GM12864 (cell line): ENCODE results near the gene TM4SF20.

Experiments used
- DNase-seq: peaks from one replicate; pipeline ENCODE4 v3.0.0-alpha.2; 2011; ENCODE audit warnings: low read depth
- H3K4me3 ChIP-seq: 2 replicates; pipeline ENCODE4 v1.5.1; 2011; ENCODE audit warnings: mild to moderate bottlenecking, low read depth, low read length, control low read depth
- TF ChIP-seq, protein P1 (sequence below): IDR thresholded peaks from 2 replicates; pipeline ENCODE4 v1.5.1; 2011; ENCODE audit warnings: low read depth, mild to moderate bottlenecking, moderate library complexity, low read length, control low read depth, inconsistent platforms; ENCODE audit errors: missing control alignments

Gene TM4SF20

DNA sequence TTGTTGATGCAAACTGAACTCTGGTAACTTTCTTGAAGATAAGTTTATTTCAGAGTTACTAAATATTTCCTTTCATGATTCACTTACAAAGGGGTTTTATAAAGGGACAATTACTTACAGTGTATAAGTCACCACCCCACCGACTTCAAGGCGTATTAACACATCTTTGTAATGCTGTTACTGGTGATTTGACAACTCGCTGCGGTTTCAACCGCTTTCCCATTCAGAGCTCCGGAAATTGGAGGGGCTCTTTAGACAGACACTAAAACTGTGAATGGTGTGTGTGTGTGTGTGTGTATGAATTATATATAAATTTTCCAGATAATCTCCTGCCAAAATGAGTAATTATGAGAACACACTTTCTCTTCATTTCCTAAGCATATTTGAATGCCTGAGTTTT lies 4.9 kb downstream of the TM4SF20 start:
- H3K4me3 ChIP-seq = no peak overlapping the region
- DNase-seq = no peak
- TF ChIP-seq, protein P1, sequence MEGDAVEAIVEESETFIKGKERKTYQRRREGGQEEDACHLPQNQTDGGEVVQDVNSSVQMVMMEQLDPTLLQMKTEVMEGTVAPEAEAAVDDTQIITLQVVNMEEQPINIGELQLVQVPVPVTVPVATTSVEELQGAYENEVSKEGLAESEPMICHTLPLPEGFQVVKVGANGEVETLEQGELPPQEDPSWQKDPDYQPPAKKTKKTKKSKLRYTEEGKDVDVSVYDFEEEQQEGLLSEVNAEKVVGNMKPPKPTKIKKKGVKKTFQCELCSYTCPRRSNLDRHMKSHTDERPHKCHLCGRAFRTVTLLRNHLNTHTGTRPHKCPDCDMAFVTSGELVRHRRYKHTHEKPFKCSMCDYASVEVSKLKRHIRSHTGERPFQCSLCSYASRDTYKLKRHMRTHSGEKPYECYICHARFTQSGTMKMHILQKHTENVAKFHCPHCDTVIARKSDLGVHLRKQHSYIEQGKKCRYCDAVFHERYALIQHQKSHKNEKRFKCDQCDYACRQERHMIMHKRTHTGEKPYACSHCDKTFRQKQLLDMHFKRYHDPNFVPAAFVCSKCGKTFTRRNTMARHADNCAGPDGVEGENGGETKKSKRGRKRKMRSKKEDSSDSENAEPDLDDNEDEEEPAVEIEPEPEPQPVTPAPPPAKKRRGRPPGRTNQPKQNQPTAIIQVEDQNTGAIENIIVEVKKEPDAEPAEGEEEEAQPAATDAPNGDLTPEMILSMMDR = no peak

DNA sequence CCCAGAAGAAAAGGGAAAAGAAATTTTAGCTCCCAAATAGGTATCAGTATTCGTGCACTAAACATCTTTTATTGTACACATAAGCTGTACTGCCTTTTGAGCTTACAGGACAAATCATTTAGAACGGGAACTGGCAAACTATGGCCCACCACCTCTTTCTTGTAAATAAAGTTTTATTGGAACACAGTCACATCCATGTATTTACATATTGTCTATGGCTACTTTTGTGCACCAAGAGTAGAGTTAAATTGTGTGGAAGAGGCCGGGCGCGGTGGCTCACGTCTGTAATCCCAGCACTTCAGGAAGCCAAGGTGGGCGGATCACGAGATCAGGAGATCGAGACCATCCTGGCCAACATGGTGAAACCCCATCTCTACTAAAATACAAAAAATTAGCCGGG lies 5.7 kb downstream of the TM4SF20 start:
- no peak overlapping the region for H3K4me3 ChIP-seq
- TF ChIP-seq, protein P1 = no peak
- DNase-seq = no peak

DNA sequence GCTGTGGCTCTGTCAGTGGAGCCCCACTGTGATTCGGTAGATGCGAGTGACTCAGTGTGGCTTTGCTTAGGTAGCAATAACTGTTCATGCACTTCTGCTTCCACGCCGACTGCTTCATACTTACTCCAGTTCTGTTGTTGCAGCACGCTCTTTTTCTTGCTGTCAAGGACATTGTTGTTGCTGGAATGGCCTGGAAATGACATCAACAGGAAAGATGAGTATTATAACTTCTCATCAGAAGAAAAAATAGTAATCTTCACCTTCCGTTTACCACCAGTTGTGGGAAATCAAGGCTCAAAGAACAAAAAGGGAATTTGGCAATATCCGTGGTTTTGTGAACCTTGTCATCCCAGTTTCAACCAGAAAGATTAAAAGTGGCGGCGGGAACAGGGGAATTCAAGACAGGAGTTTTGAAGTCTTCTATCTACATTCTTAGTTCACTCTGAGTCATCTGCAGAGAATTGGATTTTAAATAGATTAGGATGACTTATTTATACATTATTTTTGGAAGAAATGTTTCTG lies 8.3 kb downstream of the TM4SF20 start:
- no peak overlapping the region for H3K4me3 ChIP-seq
- no peak for DNase-seq
- TF ChIP-seq, protein P1 = no peak

DNA sequence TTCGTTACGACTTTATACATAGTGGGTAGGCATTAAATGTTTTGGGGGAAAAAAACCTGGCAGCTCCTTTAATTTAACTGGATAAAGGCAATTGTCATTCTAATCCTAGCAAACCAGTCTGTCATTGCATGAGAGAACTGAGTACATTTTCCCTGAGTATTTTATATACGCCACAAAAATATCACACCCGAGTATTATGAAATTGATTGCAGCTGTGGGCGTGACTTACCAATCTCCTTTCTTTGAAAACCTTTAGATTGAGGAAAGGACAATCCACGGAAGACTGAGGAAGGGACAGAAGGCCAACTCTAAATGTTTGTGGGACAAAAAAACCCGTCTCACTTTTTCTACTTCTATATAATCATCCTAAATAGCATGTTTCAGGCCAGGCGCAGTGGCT lies 9.0 kb downstream of the TM4SF20 start:
- TF ChIP-seq, protein P1 = no peak

DNA sequence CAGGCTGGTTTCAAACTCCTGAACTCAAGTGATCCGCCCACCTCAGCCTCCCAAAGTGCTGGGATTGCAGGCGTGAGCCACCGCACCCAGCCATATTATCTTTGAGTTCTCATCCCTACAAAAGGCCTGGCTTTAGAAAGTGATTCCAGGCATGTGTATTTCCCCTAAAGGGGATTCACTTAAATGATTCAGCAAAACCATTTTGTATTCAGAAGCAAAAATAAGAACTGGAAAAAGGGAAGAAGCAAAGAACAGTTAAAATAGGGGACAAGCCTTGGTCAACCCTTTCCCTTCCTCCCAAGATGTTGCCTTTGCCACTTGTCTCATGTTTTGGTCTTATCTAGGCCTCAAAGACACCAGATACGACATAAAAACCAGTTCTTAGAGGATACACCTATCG lies 10.5 kb downstream of the TM4SF20 start:
- no peak overlapping the region for H3K4me3 ChIP-seq

More for the DNA sequence above, 9.0 kb downstream of the TM4SF20 start:
- no peak overlapping the region for H3K4me3 ChIP-seq
- no peak for DNase-seq

DNA sequence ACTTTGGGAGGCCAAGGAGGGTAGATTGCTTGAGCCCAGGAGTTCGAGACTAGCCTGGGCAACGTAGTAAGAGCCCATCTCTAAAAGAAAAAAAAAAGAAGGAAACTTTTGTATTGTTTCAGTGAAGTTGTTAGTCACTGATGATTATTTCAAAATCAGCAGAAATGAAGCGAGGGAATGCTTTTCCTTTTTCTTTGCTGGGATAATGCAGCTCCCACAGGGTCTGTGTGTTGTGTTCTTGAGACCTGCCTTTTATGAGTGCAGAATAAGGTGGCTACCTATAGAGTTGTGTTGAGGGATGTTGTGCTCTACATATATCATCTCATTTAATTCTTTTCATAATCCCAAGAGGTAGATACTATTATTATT lies 11.7 kb downstream of the TM4SF20 start:
- no peak for DNase-seq
- TF ChIP-seq, protein P1 = no peak
- no peak overlapping the region for H3K4me3 ChIP-seq

More for the DNA sequence above, 10.5 kb downstream of the TM4SF20 start:
- no peak for DNase-seq
- TF ChIP-seq, protein P1 = no peak

DNA sequence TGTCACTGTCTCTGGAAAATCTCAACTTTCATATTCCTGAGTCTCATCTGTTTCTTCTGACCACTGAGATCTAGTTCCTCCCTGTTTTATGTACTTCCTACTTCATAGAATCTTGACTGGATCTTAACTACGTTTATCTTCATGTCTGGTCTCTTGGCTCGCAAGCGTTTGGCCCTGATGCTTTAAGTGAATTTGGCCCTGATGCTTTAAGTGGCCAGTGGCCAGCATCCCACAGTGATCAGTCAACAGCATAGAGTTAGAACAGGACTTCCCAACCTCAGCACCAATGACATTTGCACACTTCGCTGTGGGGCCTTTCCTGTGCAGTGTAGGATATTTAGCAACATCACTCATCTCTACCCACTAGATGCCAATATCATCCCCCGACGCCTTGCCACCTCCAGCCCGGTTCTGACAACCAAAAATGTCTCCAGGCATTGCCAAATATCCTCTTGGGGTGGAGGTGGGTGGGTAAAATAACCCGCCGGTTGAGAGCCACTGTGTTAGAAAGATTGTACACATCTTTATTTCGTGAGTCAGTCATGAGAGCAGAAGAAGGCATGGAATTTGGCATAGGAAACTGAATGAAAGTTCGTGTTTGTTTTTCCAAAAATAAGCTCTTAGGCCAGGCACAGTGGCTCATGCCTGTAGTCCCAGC lies 12.2 kb downstream of the TM4SF20 start:
- H3K4me3 ChIP-seq = no peak overlapping the region
- no peak for DNase-seq
- TF ChIP-seq, protein P1 = no peak
